GM19455 (cell line): ENCODE data around the gene CDCA3.
"Not testable (repeated sequence)": the region's sequence is repeated elsewhere in the genome, so short reads cannot be mapped to it uniquely, and the experiment has no call there.

Experiments used
- ATAC-seq: cut with Tn5 transposase; IDR thresholded peaks from one replicate; pipeline ENCODE4 v1.9.1; 2021; ENCODE audit not compliant: unreplicated experiment

Gene CDCA3

DNA sequence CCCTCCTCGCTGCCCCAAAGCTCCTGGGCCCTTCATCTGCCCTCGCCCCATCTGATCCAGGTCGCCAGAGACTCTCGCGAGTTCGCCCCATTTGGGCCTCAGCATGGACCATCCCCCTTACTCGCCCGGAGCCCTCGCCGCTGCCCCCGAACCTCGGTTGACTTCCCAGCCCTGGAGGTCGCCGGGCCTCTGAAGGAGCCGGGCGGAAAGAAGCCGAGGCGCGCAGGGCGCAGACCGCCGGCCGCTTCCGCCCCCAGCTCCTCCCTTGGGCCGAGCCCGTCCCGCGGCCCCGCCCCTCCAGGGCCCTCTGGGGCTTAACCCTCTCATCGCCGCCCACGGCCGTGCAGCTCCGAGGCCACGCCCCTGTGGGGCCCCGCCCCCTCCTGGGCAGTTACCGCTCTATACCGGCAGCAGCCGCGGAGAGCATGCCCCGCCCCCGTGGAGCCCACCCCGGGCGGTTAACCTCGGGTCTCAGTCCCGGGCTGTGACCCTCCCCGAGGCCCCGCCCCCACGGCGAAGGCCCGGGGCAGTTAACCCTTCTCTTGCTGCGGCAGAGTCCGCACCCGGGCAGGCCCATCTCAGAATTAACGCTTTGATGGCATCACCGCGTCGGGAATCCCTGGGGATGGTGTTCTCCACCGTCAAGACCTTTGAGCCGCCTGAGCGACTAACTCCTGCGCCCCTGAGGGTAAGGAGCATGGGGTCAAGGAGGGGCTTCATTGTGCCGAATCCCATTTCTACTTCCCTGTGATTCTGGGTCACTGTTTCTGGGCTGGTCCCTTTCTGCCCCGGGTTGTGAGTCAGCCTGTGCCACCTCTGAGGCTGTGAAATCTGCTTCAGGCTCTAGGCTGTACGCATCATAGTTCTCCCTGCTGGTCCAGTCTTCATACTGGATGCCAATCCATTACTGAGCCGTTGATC is 22.3 kb upstream of the CDCA3 start, which contains the start of gene SPSB2:
Gene SPSB2 (minus strand): TSS at position 210 of the 921 bp plus-strand sequence. CDS start 402 bp downstream, outside the sequence.
- ATAC-seq = peak; percentile 72

DNA sequence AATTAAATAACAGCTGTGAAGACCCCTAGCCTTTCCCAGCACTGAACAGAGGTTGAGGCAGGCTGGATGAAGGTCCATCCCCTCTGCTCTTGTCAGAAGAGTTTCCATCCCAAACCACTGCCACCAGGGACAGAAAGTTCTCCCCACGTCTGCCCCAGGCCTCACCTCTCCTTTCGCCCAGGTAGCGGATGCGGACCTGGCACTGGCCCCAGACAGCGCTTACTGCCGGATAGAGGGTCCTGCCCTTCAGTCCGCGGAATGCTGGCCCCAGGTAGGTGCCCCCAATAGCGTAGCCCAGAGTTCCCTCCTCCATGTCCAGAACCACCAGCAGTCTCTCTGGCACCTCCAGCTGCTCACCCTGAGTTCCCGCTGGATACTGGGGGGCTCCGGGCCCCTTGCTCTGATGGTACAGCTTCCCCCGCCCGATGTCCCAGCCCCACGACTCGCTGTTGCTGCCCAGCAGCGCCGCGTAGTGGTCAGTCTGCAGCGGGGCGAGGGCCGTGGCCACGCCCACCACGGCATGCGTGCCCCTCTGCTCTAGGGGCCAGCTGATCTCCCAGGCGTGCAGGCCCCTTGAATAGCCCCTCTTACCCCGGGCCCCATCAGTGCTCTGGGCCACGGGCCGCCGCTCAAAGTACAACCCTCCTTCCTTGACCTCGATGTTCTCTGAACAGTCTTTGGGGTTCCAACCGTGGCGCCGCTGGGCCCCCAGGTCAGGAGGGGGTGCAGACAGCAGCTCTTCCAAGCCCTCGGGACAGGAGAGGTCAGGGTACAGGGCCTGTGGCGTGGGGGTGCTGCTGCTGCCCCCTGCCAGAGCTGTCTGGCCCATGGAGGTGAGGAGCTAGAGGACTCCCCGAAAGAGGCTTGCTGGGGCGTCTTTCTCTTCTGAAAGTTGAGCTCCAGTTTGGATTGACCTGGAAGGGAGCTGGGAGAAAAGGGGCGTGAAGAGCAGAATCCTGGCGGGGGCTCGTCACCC is 21.3 kb upstream of the CDCA3 start:
- no peak for ATAC-seq

DNA sequence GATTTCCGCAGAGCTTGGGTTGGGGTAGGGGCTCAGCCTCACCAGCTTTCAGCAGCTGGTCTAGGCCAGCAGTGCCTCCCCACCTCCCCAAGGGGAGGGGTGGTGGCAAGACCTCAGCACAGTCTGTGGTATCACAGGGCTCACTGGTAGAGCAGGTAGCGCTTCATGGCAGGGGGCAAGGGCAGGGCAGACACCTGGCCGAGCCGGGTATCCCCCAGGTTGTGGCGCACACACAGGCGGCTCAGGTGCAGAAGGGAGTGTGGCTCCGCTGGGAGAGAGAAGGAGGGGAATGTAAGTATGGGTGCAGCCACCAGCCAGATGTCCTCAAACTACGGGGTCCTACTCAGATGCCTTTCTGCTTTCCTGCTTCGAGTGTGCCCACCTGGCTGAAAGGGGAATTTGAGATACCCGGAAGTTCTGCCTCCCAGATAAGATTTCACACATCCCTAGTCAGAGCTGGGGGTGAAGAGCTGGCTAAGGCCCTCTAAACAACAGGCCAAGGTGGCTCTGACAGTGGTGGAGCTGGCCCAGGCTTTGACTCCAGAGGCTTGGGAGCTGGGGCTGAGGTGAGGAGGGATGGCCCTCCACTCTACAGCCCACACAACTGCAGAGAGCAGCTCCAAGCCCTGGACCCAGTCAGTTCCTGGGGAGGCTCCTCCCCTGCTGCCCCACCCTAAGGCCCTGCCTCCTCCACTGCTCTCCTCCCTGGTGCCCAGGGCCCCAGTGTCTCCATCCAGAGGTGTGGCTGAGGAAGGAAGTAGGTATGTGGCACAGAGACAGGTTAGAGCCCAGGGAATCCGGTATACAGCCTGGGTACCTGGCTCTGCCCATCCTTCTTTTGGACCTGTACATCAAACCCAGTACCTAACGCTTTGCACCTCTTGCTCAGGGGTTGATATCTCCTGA is 20.2 kb upstream of the CDCA3 start:
- ATAC-seq = no peak

- ATAC-seq = not testable (repeated sequence)
These were observed 19.2 kb upstream of the CDCA3 start for GRCh38 chr12:6870304-6870703.

GRCh38 chr12:6869049-6870021 is 18.2 kb upstream of the CDCA3 start:
- no peak for ATAC-seq

DNA sequence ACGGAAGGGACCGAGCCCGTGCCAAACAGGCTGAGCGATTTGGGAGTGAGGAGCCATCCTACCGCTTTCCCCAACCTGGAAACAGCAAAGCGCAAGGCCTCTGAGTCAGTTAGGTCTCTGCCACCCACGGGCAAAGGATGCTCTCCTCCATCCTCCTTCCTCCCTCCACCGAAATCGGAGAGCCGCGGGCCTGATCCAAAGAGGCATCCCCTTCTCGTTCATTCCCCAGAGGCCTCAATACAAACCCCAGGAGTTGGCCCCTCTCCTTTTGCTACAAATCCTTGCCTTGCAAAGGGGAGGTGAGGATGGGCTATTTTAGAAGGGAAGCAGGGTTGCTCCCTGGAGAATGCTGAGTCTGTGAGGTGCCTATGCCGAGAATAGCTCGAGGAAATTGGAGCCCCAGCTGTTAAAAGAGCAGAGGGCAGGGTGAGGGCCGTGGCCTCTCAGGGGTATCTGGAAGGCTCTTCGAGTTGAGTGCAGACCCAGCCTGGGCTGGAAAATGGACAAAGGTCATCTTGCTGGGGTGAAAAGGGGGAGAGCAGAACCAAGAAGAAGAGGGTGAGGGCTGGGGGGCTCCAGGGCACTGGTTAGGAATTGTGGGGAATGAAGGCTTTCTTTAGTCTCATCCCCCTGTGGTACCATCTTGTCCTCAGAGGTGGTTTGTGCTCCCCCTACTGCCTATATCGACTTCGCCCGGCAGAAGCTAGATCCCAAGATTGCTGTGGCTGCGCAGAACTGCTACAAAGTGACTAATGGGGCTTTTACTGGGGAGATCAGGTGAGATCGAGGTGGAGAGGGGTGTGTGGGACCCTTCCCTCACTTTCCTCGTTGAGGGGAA is 17.3 kb upstream of the CDCA3 start:
- no peak for ATAC-seq

GRCh38 chr12:6867413-6868210 is 16.5 kb upstream of the CDCA3 start, which contains the start of gene TPI1:
Gene TPI1 (plus strand): TSS chr12:6867531. CDS start chr12:6867567, 36 bp downstream.
- ATAC-seq = peak; percentile 52

DNA sequence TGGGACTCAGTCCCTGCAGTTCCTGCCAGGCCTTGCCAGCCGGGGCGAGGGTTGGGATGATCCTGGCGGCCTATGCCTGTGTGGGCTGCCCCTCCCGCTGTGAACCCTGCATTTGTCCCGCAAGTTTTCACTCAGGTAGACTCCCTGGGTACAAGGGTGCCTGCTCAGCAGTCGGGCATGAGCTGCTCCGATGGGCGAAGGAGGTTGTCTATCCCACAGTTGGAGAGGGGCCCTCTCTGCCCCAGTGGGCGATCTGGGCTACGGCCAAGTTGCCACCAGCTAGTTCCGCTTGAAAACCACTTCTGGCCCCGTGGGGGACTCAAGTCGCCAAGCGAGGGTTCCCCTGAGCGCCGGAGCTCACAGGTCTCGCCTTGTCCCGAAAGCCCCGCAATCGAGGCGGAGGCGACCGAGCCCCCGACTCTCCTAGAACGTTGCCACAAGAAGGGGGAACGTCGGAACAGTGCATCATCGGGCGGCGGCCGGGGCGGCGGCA is 15.9 kb upstream of the CDCA3 start:
- peak; percentile 11 for ATAC-seq

DNA sequence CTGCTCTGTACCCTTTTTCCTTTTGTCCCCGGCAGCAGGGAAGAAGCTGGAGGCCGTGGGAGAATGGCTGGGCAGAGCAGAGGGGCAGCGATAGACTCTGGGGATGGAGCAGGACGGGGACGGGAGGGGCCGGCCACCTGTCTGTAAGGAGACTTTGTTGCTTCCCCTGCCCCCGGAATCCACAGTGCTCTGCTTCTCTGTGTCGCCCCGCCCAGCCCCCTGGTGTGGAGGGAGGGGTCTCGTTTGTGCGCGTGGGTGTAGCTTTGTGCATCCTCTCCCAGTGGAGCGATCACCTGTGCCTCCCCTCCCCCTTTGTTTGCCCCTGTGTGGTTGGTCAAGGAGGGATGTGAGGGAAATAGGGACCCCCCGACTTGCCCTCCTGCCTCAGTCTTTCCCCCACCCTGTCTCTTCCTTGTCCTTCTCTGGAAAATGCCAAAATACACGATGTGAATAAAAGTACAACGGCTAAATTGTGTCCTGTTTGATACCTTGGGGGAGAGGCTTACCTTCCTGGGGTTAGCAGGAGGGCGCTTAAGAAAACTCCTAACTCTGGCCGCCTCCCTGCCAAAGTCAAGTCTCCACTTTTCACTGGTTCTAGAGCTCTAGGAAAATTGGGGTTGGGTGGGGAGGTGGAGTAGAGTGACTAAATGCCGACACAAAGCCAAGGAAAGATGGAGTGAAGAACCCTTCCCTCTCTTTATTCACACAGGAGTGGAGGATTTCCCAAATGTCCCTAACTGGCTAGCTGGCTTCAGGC is 15.3 kb upstream of the CDCA3 start:
- no peak for ATAC-seq

GRCh38 chr12:6865307-6865706 is 14.2 kb upstream of the CDCA3 start:
- not testable (repeated sequence) for ATAC-seq

DNA sequence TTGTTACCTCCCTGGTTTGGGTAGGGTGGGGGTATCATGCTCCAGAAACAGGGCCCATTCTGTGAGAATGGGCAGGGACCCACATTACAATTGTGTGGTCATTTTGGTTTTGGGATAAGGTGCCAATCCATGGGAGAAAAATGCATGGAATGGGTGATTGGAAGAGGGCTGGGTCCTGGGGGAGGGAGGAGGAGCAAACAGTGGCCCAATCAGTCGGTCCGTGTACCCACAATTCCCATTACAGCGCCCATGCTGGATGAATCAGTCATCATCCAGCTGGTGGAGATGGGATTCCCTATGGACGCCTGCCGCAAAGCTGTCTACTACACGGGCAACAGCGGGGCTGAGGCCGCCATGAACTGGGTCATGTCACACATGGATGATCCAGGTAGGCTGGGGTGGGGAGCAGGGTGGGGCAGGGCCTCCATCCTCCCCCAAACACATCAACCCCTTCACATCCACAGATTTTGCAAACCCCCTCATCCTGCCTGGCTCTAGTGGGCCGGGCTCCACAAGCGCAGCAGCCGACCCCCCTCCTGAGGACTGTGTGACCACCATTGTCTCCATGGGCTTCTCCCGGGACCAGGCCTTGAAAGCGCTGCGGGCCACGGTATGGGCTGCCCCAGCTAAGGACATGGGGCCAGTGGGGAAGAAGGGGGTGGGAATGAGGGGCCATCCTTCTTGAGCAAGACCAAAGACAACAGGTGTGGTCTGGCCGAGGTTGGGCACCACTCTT is 12.7 kb upstream of the CDCA3 start:
- no peak for ATAC-seq

DNA sequence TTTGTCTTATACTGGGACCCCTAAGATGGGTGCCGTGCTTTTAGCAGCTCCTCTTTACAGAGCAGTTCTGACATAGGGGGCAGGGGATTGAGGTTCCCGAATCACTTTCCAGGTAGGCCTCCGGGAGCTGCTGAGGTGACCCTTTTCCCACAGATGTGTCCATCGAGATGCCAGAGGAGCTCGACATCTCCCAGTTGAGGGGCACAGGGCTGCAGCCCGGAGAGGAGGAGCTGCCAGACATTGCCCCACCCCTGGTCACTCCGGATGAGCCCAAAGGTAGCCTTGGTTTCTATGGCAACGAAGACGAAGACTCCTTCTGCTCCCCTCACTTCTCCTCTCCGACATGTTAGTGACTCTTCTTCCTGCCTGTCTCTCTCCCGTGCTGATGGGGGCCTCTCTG is 11.9 kb upstream of the CDCA3 start:
- ATAC-seq = no peak

DNA sequence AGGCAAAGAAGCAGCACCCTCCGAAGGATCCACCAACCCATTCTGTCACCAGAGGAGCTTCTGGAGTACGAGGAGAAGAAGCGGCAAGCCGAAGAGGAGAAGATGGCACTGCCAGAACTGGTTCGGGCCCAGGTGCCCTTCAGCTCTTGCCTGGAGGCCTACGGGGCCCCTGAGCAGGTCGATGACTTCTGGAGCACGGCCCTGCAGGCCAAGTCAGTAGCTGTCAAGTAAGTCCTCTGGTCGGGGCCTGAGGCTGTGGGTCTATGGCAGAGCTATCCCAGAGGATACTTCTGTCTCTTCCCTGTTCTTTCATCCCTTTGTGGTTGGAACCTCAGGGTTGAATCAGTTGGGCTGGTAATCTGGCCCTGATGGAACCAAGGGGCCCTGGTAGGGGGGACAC is 10.3 kb upstream of the CDCA3 start:
- no peak for ATAC-seq

DNA sequence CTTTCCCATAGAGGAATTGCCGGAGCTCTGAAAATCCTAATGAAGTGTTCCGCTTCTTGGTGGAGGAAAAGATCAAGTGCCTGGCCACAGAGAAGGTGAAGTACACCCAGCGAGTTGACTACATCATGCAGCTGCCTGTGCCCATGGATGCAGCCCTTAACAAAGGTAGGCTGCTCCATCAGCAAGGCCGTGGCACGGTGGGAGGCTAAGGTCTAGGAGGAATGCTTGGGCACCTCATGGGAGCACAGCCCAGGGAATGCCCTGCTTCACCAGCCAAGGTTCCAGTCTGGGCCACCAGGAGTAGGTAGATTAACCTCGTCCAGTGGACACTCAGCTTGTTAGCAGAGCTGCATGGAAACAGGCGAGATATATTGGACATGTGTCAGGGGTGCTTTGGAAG is 9.9 kb upstream of the CDCA3 start:
- ATAC-seq = no peak

- no peak for ATAC-seq
These were observed 9.0 kb upstream of the CDCA3 start for GRCh38 chr12:6860116-6860515.

DNA sequence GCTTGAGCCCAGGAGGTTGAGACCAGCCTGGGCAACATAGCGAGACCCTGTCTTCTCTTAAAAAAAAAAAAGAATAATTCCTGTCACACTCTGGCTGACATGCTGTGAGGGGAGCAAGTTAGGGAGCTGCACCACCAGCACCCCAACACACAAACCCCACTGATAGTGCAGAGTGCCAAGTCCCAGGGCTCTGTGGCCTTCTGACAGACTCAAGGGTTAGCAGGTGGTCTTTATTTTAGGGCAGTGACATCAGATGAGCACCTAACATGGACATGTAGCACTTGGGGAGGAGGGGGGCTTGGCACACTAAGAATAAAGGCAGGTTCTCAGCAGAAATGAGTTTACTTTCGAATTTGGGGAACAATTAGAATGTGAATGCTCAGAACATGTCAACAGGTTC is 7.7 kb upstream of the CDCA3 start:
- no peak for ATAC-seq
